IPS-15b (cell line): ENCODE results near the gene ANKRD22.

Source experiments
- H3K27me3 ChIP-seq: one replicate; pipeline ENCODE4 v1.6.1; 2013; ENCODE audit warnings: low read length; ENCODE audit not compliant: control insufficient read depth, insufficient read depth
- H3K36me3 ChIP-seq: one replicate; pipeline ENCODE4 v1.6.1; 2013; ENCODE audit warnings: low read length; ENCODE audit not compliant: control insufficient read depth, insufficient read depth
- H3K4me1 ChIP-seq: one replicate; pipeline ENCODE4 v1.6.1; 2013; ENCODE audit warnings: mild to moderate bottlenecking, low read length; ENCODE audit not compliant: control insufficient read depth, insufficient read depth
- H3K4me3 ChIP-seq: one replicate; pipeline ENCODE4 v1.5.1; 2013; ENCODE audit warnings: low read depth, low read length
- H3K9ac ChIP-seq: one replicate; pipeline ENCODE4 v1.6.1; 2013; ENCODE audit warnings: low read depth, mild to moderate bottlenecking, low read length
- H3K9me3 ChIP-seq: one replicate; pipeline ENCODE4 v1.6.1; 2013; ENCODE audit warnings: mild to moderate bottlenecking, low read length; ENCODE audit not compliant: control insufficient read depth, insufficient read depth

Gene ANKRD22

GRCh38 chr10:88786032-88786770 lies 65.4 kb downstream of the ANKRD22 start:
- no peaks in the 10 kb centered on the region for H3K36me3 ChIP-seq
- H3K9ac ChIP-seq: no peak overlapping the region
- H3K4me1 ChIP-seq: no peaks in the 10 kb centered on the region
- no peak overlapping the region for H3K4me3 ChIP-seq
- H3K27me3 ChIP-seq: no peaks in the 10 kb centered on the region
- H3K9me3 ChIP-seq: no peaks in the 10 kb centered on the region

GRCh38 chr10:88783724-88784123 lies 67.9 kb downstream of the ANKRD22 start:
- H3K4me1 ChIP-seq: no peaks in the 10 kb centered on the region
- no peaks in the 10 kb centered on the region for H3K27me3 ChIP-seq
- H3K9me3 ChIP-seq: no peaks in the 10 kb centered on the region
- no peak overlapping the region for H3K4me3 ChIP-seq
- H3K36me3 ChIP-seq: no peaks in the 10 kb centered on the region
- no peak overlapping the region for H3K9ac ChIP-seq

- Histone ChIP-seq H3K36me3 (no peaks in the 10 kb centered on the region), H3K9ac (no peak overlapping the region), H3K4me3 (no peak overlapping the region), H3K9me3 (no peaks in the 10 kb centered on the region), H3K27me3 (no peaks in the 10 kb centered on the region), H3K4me1 (no peaks in the 10 kb centered on the region)
These were observed 69.4 kb downstream of the ANKRD22 start for GRCh38 chr10:88782222-88782621.

- Histone ChIP-seq H3K9me3 (no peaks in the 10 kb centered on the region), H3K36me3 (no peaks in the 10 kb centered on the region), H3K4me1 (no peaks in the 10 kb centered on the region), H3K27me3 (no peaks in the 10 kb centered on the region), H3K4me3 (no peak overlapping the region), H3K9ac (no peak overlapping the region)
These were observed 70.4 kb downstream of the ANKRD22 start for GRCh38 chr10:88781206-88781605.
